ENCODE data around the gene ATP6V0A4.

DNA sequence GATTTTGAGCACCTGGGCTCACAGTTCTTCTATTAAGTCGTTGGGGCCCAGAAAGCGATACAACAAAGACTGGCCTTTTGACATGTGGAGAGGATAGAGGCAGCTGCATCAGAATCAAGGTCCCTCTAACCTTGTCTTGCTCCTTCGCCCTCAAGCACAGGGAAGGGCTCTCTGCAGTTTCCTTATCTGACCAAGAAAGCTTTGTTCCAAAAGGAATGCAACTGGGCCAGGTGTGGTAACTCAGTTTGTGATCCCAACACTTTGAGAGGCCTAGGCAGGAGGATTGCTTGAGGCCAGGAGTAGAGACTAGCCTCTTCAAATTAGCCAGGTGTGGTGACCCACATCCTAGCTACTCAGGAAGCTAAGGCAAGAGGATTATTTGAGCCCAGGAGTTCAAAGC lies 129.1 kb downstream of the ATP6V0A4 start:
- TF ChIP-seq, protein P1, sequence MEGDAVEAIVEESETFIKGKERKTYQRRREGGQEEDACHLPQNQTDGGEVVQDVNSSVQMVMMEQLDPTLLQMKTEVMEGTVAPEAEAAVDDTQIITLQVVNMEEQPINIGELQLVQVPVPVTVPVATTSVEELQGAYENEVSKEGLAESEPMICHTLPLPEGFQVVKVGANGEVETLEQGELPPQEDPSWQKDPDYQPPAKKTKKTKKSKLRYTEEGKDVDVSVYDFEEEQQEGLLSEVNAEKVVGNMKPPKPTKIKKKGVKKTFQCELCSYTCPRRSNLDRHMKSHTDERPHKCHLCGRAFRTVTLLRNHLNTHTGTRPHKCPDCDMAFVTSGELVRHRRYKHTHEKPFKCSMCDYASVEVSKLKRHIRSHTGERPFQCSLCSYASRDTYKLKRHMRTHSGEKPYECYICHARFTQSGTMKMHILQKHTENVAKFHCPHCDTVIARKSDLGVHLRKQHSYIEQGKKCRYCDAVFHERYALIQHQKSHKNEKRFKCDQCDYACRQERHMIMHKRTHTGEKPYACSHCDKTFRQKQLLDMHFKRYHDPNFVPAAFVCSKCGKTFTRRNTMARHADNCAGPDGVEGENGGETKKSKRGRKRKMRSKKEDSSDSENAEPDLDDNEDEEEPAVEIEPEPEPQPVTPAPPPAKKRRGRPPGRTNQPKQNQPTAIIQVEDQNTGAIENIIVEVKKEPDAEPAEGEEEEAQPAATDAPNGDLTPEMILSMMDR (IDR thresholded peaks at IDR 0.05): no peak
- TF ChIP-seq POLR2A (IDR thresholded peaks at IDR 0.05) (no peak), EP300 (IDR thresholded peaks at IDR 0.05) (no peak)

Data from tibial nerve (tissue), 4 donors.